Cardiac fibroblast (primary cell): Measurements from ENCODE around the gene FAM83E.

Experiments
- DNase-seq, 2 donors: peaks; one replicate each; pipeline versions ENCODE4 v3.0.0 to v3.0.0-alpha.2; 2010; ENCODE audit warnings: low read depth in 2 of 2
- H3K4me3 ChIP-seq, 2 donors: replicated peaks in 1 of 2; 1 replicate in 1 of 2; 2 replicates in 1 of 2; pipeline ENCODE4 v1.5.1; 2011; ENCODE audit warnings: low read depth in 2 of 2, low read length in 2 of 2, mild to moderate bottlenecking in 2 of 2, moderate library complexity in 1 of 2
- TF ChIP-seq, protein P1 (sequence below): IDR thresholded peaks from one replicate; pipeline ENCODE4 v1.5.1; 2011; ENCODE audit warnings: low read depth, mild to moderate bottlenecking, low read length, inconsistent platforms

The FAM83E gene

DNA sequence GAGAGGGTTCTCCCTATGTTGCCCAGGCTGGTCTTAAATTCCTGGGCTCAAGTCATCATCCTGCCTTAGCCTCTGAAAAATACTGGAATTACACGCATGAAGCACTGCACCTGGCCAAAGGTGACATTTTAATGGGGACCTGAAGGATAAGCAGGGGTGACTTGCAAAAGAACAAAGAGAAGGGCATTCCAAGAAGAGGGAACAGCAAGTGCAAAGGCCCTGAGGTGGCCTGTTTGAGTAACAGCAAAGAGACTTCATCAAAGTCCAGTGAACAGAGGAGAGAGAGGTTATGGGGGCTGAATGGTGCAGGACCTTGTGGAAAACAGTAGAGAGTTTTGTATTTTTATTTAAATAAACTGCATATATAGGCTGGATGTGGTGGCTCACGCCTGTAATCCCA, 27.0 kb upstream of the FAM83E start:
- DNase-seq, result no peak
- H3K4me3 ChIP-seq, result no peak overlapping the region
- TF ChIP-seq, protein P1, sequence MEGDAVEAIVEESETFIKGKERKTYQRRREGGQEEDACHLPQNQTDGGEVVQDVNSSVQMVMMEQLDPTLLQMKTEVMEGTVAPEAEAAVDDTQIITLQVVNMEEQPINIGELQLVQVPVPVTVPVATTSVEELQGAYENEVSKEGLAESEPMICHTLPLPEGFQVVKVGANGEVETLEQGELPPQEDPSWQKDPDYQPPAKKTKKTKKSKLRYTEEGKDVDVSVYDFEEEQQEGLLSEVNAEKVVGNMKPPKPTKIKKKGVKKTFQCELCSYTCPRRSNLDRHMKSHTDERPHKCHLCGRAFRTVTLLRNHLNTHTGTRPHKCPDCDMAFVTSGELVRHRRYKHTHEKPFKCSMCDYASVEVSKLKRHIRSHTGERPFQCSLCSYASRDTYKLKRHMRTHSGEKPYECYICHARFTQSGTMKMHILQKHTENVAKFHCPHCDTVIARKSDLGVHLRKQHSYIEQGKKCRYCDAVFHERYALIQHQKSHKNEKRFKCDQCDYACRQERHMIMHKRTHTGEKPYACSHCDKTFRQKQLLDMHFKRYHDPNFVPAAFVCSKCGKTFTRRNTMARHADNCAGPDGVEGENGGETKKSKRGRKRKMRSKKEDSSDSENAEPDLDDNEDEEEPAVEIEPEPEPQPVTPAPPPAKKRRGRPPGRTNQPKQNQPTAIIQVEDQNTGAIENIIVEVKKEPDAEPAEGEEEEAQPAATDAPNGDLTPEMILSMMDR, result no peak

DNA sequence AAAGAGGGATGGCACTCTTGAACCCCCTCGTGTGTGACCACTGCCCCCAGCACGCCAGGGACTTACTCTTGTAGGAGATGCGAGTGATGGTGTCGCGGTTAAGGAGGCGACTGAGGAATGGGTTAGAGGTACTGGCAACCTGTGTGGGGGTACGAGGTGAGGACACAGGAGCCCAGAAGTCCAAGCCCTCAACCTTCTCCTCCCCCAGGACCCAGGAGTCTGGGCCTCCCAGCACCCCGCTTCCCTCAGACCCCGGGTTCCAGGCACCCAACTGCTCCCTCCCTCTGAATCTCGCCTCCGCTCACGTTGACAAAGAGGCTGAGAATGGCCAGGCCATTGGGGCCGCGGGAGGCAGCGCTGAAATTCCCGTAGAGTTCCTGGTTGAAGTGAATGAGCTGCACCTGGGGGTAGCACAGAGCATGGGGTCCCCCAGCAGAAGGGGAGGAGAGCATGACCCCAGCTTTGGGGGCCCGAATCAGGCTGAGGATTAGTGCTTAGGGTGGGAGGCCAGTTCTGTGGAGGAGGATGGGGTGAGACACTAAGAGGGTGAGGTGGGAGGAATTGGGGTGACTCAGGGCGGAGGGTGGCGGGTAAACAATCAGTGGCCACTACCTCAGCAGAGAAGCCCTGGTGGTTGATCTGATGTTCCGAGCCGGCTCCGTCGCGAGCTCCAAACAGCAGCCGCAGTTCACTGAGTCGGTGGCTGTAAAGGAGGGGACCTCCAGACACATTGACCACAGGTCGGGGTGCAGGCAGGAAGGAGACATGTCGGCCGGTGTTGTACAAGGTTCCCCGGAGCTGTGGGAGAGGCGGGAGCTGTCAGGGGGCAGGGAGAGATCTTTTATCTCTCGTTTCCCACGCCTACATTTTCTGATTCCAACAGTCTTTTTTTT, 24.9 kb upstream of the FAM83E start:
- TF ChIP-seq, protein P1, result no peak

DNA sequence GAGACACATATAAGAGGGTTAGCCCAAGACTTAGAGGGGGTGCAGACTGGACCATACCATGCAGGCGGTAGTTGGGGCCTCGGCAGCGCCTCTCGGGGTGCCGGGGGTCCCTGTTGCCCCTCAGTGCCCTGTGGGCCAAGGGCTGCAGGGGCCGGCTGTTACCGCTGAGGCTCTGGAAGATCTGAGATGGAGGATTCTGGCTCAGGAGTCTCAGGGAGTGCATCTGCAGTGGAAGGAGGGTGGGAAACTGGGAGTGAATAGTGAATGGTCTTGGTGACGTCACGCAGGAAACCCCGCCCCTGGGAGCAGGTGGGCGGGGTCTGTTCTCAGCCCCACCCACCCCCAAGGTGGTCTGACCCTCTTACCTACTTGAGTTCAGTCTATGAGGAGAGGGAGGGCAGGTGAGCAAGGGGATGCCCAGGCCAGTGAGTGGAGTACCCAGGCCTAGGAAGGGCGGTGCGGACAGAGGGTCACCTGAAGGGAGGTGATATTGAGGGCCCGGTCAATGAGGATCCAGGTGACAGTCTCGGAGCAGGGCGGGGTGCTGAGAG, 24.0 kb upstream of the FAM83E start:
- no peak for DNase-seq
- H3K4me3 ChIP-seq, result no peak overlapping the region
- TF ChIP-seq, protein P1, result no peak

More for the DNA sequence above, 24.9 kb upstream of the FAM83E start:
- no peak for DNase-seq
- no peak overlapping the region for H3K4me3 ChIP-seq

DNA sequence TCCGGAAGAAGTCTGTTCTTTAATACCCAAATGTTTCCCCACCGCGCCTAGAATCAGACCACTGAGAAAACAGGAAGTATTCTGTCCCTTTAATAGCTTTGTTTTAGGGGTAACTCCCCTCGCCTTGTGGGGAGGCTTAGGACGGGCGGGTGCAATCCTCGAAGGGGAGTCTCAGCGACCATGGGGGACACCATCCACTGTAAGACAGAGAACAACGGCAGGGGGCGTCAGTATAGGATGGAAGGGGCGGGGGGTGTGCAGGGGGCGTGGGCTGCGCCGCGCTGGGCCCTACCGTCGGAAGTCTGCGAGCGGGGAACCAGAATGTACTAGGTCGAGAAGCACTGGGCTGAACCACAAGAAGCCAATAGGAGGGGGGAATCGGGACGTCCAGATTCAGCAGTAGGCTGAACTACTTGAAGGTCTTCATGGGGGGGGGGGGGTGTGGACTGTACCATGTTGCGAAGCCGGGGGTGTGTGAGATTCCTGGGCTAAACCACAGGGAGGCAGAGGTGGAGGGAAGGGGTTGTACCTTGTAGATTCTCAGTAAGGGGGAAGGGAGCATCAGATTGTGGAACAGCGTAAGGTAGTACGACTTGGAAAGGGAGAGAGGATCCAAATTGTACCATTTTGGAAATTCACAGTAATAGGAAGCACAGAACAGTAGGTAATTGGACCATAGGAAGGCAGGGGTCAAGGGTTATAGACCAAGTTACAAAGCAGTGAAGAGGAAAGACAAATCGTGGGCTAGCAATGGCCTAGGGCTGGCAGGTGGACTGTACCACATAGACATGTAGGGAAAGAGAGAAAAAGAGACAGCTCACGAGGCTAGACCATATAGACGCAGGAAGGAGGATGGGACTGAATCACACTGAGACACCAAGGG, 23.3 kb upstream of the FAM83E start:
- DNase-seq, result peak; percentile 93 to 99
- H3K4me3 ChIP-seq, result peak overlapping the region; percentile 55 to 56
- TF ChIP-seq, protein P1, result no peak

DNA sequence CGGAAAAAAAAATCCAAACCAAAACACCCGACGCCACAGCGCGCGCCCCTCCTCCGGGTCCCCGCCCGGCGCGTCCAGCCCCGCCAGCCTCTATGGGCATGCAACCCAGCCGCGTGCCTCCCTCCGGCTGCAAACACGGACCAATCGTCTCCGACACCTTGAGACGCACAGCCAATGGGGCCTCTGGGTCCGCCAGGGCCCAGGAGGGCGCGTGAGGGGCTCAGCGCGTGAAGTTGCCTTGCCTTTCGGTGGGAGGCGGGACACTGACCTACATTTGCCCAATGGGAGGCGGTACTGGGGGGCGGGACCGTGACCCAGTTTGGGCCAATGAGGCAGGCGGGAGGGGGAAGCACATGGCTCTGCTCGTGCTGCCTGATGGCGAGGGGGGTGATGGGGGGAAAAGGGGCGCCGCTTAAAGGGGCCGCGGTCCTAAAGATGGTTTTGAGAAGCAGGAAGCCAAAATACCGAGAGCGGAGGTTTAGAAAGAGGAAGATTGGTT, 22.6 kb upstream of the FAM83E start:
- DNase-seq, result peak; percentile 96 to 100

DNA sequence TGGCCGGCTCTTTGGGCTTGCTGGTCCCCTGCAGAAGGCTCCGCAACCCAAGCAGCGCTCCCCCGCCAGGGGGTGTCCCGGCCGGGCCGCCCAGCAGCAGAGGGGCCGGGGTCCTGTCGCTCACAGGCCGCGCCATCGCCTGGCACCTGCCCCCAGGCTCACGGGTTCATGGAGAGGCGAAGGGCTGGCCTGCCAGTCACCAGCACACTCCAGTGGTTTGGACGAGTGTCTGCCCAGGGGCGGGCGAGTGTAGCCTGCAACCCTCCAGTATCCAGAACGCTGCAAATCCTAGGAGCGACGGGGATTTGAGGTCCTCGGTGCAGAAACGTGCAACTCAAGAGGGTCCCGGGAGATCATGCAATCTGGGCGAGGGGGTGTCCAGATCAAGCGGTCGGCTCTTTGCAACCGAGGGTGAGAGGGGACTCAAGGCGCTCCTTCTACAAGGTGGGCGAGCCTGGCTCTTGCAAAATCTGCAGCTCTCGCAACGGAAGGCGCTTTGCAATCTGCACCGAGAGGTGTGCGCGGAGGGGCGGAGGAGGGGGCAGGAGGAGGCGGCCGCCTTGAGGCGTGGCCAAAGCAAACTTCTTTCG, 22.1 kb upstream of the FAM83E start, which contains the start of gene DBP:
DBP (minus strand) TSS at position 521 of the 590 bp plus-strand sequence; CDS start at position 136, 385 bp downstream.
- TF ChIP-seq, protein P1, result peak; percentile 6
- DNase-seq, result no peak
- peak within 1 kb of the TSS; percentile 56 to 69 for H3K4me3 ChIP-seq

More for the DNA sequence above, 22.6 kb upstream of the FAM83E start:
- TF ChIP-seq, protein P1, result no peak
- peak overlapping the region; percentile 56 to 69 for H3K4me3 ChIP-seq
